Psoas muscle (tissue), 8 donors: ENCODE results near the gene TLE4. TPM values are rescaled to one million over a fixed set of nuclear protein-coding genes. Genes with fewer than 3 reads are reported as not detected.

Experiments
- ATAC-seq, 4 donors: fragments of 200-7000 bp; cut with Tn5 transposase; one replicate each; pipeline ENCODE4 v1.9.1; 2020; ENCODE audit warnings: moderate library complexity in 3 of 4, mild to moderate bottlenecking in 2 of 4
- DNase-seq, 2 donors: peaks; one replicate each; pipeline ENCODE4 v3.0.0-alpha.2; 2020
- H3K27ac ChIP-seq: fragments of 200-600 bp; one replicate; pipeline ENCODE4 v1.8.0; 2022
- H3K27me3 ChIP-seq, 3 donors: fragments of 200-600 bp in 1 of 3; one replicate each; pipeline versions ENCODE4 v1.6.1 to v1.8.0; 2013 to 2022; ENCODE audit warnings: low read length in 2 of 3, mild to moderate bottlenecking in 2 of 3, moderate library complexity in 1 of 3; ENCODE audit not compliant: insufficient read depth in 3 of 3
- H3K36me3 ChIP-seq, 2 donors: fragments of 200-600 bp in 1 of 2; one replicate each; pipeline versions ENCODE4 v1.6.1 to v1.8.0; 2013 to 2022; ENCODE audit warnings: low read depth in 1 of 2, mild to moderate bottlenecking in 1 of 2, moderate library complexity in 1 of 2; ENCODE audit not compliant: insufficient read depth in 1 of 2
- H3K4me1 ChIP-seq: fragments of 200-600 bp; one replicate; pipeline ENCODE4 v1.8.0; 2022
- H3K4me3 ChIP-seq: fragments of 200-600 bp; one replicate; pipeline ENCODE4 v1.8.0; 2022; ENCODE audit warnings: mild to moderate bottlenecking
- H3K9me3 ChIP-seq: fragments of 200-600 bp; one replicate; pipeline ENCODE4 v1.8.0; 2022
- WGBS, 3 donors: extraction: QIAGEN DNeasy Blood & Tissue Kit; methylation state at CpG; one replicate each; pipeline versions ENCODE4 v1.1.6 to v1.1.7; 2013; 5-methylcytosine and 5-hydroxymethylcytosine counted together
- intact Hi-C, 2 donors: fragments of 100-400 bp; cut with DNase I; formaldehyde crosslinking; loops; one replicate each; pipeline versions ENCODE4 v1.11.0 to v1.14.2; 2022
- polyA plus RNA-seq, 3 donors: library from polyadenylated mRNA; stranded (reverse); fragments of 200-250 nt; gene quantifications; one replicate each; pipeline ENCODE4 v1.2.3, GENCODE V29; 2013
- total RNA-seq, 4 donors: library from RNA; stranded (reverse); fragmentation: NEBNext Ultra II Directional in 2 of 4; extraction: Animal tissue kit (Norgen Biotek cat#: 25700) in 2 of 4; gene quantifications; one replicate each; pipeline versions ENCODE4 v1.2.1 to v1.2.4, GENCODE V29; 2021 to 2023
- TF ChIP-seq, protein P1 (sequence below): fragments of 200-600 bp; IDR thresholded peaks from one replicate; pipeline ENCODE4 v1.8.0; 2022; ENCODE audit warnings: antibody characterized with exemption
- donor health status: healthy with polysubstance abuse.
- donor health status: DM: no; HTN: no; CAD: no; lungs with moderate emphysema.
- donor health status: Bipolar disorder and iron deficiency.
- donor health status: healthy.
- donor health status: DM: yes; HTN: yes; CAD: no.
- donor health status: DM: no; HTN: no; CAD: no.
- donor health status: DM: no; HTN: no; CAD: no.
- donor health status: DM: yes; HTN: yes; CAD: no.

Gene TLE4
- total and polyA plus RNA-seq, 7 donors = 5.1 to 51.9 (median 18.5) TPM

DNA sequence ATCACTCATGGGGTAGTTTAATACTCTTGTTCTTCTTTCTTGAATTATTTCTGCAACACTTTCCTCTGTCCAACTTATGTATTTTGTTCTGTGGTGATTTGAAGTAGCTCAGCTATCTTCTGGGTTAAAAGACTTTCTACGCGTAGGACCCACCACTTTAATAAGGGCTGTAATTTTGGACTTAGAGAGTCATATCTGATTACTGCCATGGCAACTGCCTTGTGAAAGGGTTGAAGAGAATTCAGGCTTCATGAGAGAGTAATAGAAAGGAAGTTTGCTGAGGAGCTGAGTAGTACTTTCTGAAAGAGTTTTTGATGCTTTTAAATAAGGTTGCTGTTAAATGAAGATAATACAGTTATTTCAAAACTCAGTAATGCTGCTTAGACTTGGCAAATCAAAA, 89.5 kb downstream of the TLE4 start:
- H3K9me3 ChIP-seq = no peaks in the 10 kb centered on the region
- H3K4me3 ChIP-seq = no peak overlapping the region
- H3K4me1 ChIP-seq = peaks cover 9% of the 10 kb centered on the region
- peaks cover 0 to 5% of the 10 kb centered on the region in 2 donors for H3K36me3 ChIP-seq
- ATAC-seq (no peak), DNase-seq (no peak)
- no peak overlapping the region for H3K27ac ChIP-seq
- TF ChIP-seq, protein P1, sequence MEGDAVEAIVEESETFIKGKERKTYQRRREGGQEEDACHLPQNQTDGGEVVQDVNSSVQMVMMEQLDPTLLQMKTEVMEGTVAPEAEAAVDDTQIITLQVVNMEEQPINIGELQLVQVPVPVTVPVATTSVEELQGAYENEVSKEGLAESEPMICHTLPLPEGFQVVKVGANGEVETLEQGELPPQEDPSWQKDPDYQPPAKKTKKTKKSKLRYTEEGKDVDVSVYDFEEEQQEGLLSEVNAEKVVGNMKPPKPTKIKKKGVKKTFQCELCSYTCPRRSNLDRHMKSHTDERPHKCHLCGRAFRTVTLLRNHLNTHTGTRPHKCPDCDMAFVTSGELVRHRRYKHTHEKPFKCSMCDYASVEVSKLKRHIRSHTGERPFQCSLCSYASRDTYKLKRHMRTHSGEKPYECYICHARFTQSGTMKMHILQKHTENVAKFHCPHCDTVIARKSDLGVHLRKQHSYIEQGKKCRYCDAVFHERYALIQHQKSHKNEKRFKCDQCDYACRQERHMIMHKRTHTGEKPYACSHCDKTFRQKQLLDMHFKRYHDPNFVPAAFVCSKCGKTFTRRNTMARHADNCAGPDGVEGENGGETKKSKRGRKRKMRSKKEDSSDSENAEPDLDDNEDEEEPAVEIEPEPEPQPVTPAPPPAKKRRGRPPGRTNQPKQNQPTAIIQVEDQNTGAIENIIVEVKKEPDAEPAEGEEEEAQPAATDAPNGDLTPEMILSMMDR = no peak
- H3K27me3 ChIP-seq = no peaks in the 10 kb centered on the region
- intact Hi-C loops = loop anchor here in 1 of 2 donors (10.0 kb wide), 1 partner anchor 86 kb away; the partner anchor contains the start of gene TLE4
- 64 to 88% (median 66%) methylated on average over 2 of the region's 2 CpGs for WGBS, 3 donors

DNA sequence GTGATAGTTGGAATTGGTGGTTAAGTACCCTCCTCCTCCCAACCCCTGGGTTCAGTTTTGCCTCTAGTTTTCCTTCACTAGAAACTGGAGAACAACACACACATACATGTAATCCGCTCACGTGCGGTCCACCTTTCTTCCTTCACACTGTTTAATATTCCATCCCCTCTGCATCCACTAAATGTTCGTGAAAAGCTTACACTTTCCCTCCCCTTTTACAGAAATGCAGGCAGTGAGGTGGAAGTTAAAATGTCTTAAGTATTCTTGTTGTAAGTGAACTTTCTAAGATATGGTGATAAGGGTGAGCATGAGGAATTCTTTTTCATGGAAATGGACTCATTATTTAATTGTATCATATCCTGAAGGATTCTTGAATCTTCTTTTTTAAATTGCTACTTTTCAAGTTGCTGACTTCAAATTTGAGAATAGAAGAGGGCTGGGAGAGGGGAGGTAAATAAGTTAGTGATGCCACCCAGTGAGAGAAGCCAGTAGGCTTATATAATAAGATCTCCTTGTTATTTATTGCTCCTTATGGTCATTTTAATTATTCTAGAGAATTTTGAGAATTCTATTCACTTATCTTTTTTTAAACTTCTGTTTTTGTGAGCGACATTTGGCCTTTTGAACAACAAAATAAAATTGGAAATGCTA, 90.2 kb downstream of the TLE4 start:
- ATAC-seq (no peak), DNase-seq (no peak)
- intact Hi-C loops = loop anchor here in 1 of 2 donors (10.0 kb wide), 1 partner anchor 87 kb away; the partner anchor contains the start of gene TLE4
- H3K27me3 ChIP-seq = no peaks in the 10 kb centered on the region
- 64 to 73% (median 72%) methylated on average over 5 of the region's 5 CpGs for WGBS, 3 donors
- TF ChIP-seq, protein P1 = no peak
- no peak overlapping the region for H3K27ac ChIP-seq
- H3K4me3 ChIP-seq = no peak overlapping the region
- H3K9me3 ChIP-seq = no peaks in the 10 kb centered on the region
- H3K4me1 ChIP-seq = peaks cover 9% of the 10 kb centered on the region
- H3K36me3 ChIP-seq = peaks cover 0 to 4% of the 10 kb centered on the region in 2 donors

DNA sequence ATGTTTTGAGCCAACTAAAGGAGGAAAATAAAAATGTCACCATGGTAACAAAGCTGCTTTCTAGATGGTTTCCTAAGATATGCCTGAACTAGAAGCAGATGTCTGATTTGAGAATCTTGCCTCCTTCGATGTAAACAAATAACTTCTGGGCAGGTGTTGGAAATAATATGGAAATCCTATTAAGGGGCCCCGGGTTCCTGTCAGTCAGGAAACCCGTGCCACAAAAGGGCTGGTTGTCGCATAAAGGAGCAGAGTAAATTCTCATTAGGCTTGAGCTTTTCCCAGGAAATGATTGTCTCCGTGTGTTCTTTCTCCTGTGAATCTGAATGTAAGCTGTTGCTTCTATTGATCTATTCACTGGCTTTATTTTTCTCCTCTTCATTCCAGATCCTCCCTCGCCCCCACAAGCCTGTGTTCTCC, 90.8 kb downstream of the TLE4 start:
- H3K27me3 ChIP-seq = no peaks in the 10 kb centered on the region
- no peaks in the 10 kb centered on the region for H3K9me3 ChIP-seq
- peaks cover 11% of the 10 kb centered on the region for H3K4me1 ChIP-seq
- intact Hi-C loops = loop anchor here in 1 of 2 donors (10.0 kb wide), 1 partner anchor 88 kb away; the partner anchor contains the start of gene TLE4
- H3K36me3 ChIP-seq = no peaks in the 10 kb centered on the region
- H3K27ac ChIP-seq = no peak overlapping the region
- ATAC-seq (no peak), DNase-seq (no peak)
- WGBS, 3 donors = 42 to 53% (median 46%) methylated on average over 6 of the region's 6 CpGs
- TF ChIP-seq, protein P1 = no peak
- no peak overlapping the region for H3K4me3 ChIP-seq

GRCh38 chr9:79663300-79663699, 91.5 kb downstream of the TLE4 start:
- intact Hi-C loops = loop anchor here in 1 of 2 donors (10.0 kb wide), 1 partner anchor 88 kb away; the partner anchor contains the start of gene TLE4
- TF ChIP-seq, protein P1 = no peak
- 44 to 52% (median 51%) methylated on average over 6 of the region's 6 CpGs for WGBS, 3 donors
- DNase-seq = no peak
- Histone ChIP-seq H3K4me3 (no peak overlapping the region), H3K27ac (no peak overlapping the region), H3K27me3 (no peaks in the 10 kb centered on the region), H3K36me3 (no peaks in the 10 kb centered on the region), H3K9me3 (no peaks in the 10 kb centered on the region), H3K4me1 (peaks cover 18% of the 10 kb centered on the region)
- ATAC-seq = peak in 1 of 4 donors; percentile 12
